CD14-positive monocyte (primary cell): ENCODE data around the gene VPS35L. TPM values are rescaled to one million over a fixed set of nuclear protein-coding genes. Genes with fewer than 3 reads are reported as not detected.
A peak's percentile ranks its signal among the peaks of the same experiment; 100 is the strongest.

ENCODE experiments used
- DNase-seq, 3 donors: peaks; one replicate each; pipeline ENCODE4 v3.0.0-alpha.2; 2011 to 2022
- H2AFZ ChIP-seq: 2 replicates; pipeline ENCODE4 v1.6.0; 2012; ENCODE audit warnings: mild to moderate bottlenecking, low read depth, low read length, inconsistent platforms; ENCODE audit not compliant: insufficient read depth, poor library complexity, severe bottlenecking
- H3K27ac ChIP-seq, 2 donors: 1 replicate in 1 of 2; 2 replicates in 1 of 2; pipeline ENCODE4 v1.5.1; 2012 to 2013; ENCODE audit warnings: low read length in 2 of 2, control low read depth in 1 of 2, inconsistent platforms in 1 of 2, low read depth in 1 of 2, mild to moderate bottlenecking in 1 of 2
- H3K27me3 ChIP-seq, 2 donors: one replicate each; pipeline versions ENCODE4 v1.6.0 to v1.6.1; 2011 to 2013; ENCODE audit warnings: low read length in 2 of 2; ENCODE audit not compliant: control insufficient read depth in 2 of 2, insufficient read depth in 2 of 2
- H3K36me3 ChIP-seq, 2 donors: replicated peaks in 1 of 2; 1 replicate in 1 of 2; 2 replicates in 1 of 2; pipeline versions ENCODE4 v1.5.1 to v1.6.1; 2012 to 2013; ENCODE audit warnings: low read length in 2 of 2, control low read depth in 1 of 2, inconsistent platforms in 1 of 2, mild to moderate bottlenecking in 1 of 2; ENCODE audit not compliant: insufficient read depth in 2 of 2, control insufficient read depth in 1 of 2
- H3K4me1 ChIP-seq, 2 donors: 1 replicate in 1 of 2; 2 replicates in 1 of 2; pipeline versions ENCODE4 v1.5.1 to v1.6.1; 2012 to 2013; ENCODE audit warnings: low read length in 2 of 2, control low read depth in 1 of 2, inconsistent platforms in 1 of 2, mild to moderate bottlenecking in 1 of 2, moderate library complexity in 1 of 2; ENCODE audit not compliant: insufficient read depth in 2 of 2, control insufficient read depth in 1 of 2
- H3K4me2 ChIP-seq: replicated peaks from 2 replicates; pipeline ENCODE3; 2012; ENCODE audit warnings: low read length, moderate library complexity, mild to moderate bottlenecking; ENCODE audit not compliant: poor library complexity, severe bottlenecking; ENCODE audit errors: extremely low read depth
- H3K4me3 ChIP-seq, 3 experiments: fragments of 200-600 bp in 1 of 3; sonication (generic) in 1 of 3; replicated peaks in 1 of 3; 1 replicate in 2 of 3; 2 replicates in 1 of 3; pipeline ENCODE4 v1.5.1; 2011 to 2013; ENCODE audit warnings: low read length in 3 of 3, mild to moderate bottlenecking in 3 of 3, control low read depth in 2 of 3, low read depth in 2 of 3, inconsistent platforms in 1 of 3, moderate library complexity in 1 of 3
- H3K79me2 ChIP-seq: 2 replicates; pipeline ENCODE4 v1.6.0; 2012; ENCODE audit warnings: mild to moderate bottlenecking, control low read depth, inconsistent platforms, low read length, moderate library complexity; ENCODE audit not compliant: insufficient read depth
- H3K9ac ChIP-seq: 2 replicates; pipeline ENCODE4 v1.6.0; 2017; ENCODE audit warnings: low read length, mild to moderate bottlenecking; ENCODE audit not compliant: insufficient read depth, poor library complexity, severe bottlenecking
- H3K9me3 ChIP-seq, 2 donors: replicated peaks in 1 of 2; 1 replicate in 1 of 2; 2 replicates in 1 of 2; pipeline versions ENCODE4 v1.5.1 to v1.6.1; 2012 to 2013; ENCODE audit warnings: low read length in 2 of 2, control low read depth in 1 of 2; ENCODE audit not compliant: control insufficient read depth in 1 of 2, insufficient read depth in 1 of 2
- H4K20me1 ChIP-seq: 2 replicates; pipeline ENCODE4 v1.6.0; 2012; ENCODE audit warnings: mild to moderate bottlenecking, low read length, control low read depth, moderate library complexity; ENCODE audit not compliant: insufficient read depth
- H3K27ac Mint-ChIP-seq, 7 donors: one replicate each; pipeline ENCODE4 v1.8.0; 2020; ENCODE audit warnings: mild to moderate bottlenecking in 7 of 7, mixed read lengths in 7 of 7, moderate library complexity in 6 of 7, inconsistent platforms in 2 of 7
- H3K27me3 Mint-ChIP-seq, 3 donors: one replicate each; pipeline ENCODE4 v1.8.0; 2021 to 2022; ENCODE audit warnings: low read depth in 3 of 3, mild to moderate bottlenecking in 3 of 3, mixed read lengths in 3 of 3, moderate library complexity in 3 of 3, inconsistent platforms in 1 of 3
- H3K36me3 Mint-ChIP-seq, 2 donors: one replicate each; pipeline ENCODE4 v1.8.0; 2020; ENCODE audit warnings: mixed read lengths in 2 of 2, inconsistent platforms in 1 of 2, mild to moderate bottlenecking in 1 of 2
- H3K4me1 Mint-ChIP-seq: one replicate; pipeline ENCODE4 v1.8.0; 2020; ENCODE audit warnings: mild to moderate bottlenecking, mixed read lengths
- H3K4me3 Mint-ChIP-seq, 2 donors: one replicate each; pipeline ENCODE4 v1.8.0; 2020; ENCODE audit warnings: mild to moderate bottlenecking in 2 of 2, mixed read lengths in 2 of 2, moderate library complexity in 1 of 2
- H3K9me3 Mint-ChIP-seq, 7 donors: one replicate each; pipeline ENCODE4 v1.8.0; 2020 to 2022; ENCODE audit warnings: mixed read lengths in 7 of 7, mild to moderate bottlenecking in 6 of 7, moderate library complexity in 6 of 7, inconsistent platforms in 2 of 7
- WGBS: methylation state at CpG from one replicate; pipeline ENCODE4 v1.1.5; 2013; ENCODE audit warnings: missing lambda C conversion rate; ENCODE audit not compliant: insufficient coverage; 5-methylcytosine and 5-hydroxymethylcytosine counted together
- intact Hi-C, 2 donors: fragments of 100-400 bp; cut with micrococcal nuclease; formaldehyde crosslinking; loops; one replicate each; pipeline versions ENCODE4 v1.15.0 to v1.15.1; 2023
- polyA minus RNA-seq: library from RNA; depleted of rRNA, polyadenylated mRNA; stranded (reverse); fragments of >200 nt; gene quantifications from 2 replicates; pipeline ENCODE4 v1.2.3, GENCODE V29; 2012
- polyA plus RNA-seq, 3 donors: library from polyadenylated mRNA; depleted of rRNA in 1 of 3; unstranded in 2 of 3; stranded (reverse) in 1 of 3; fragments of 300-500 nt in 2 of 3; fragments of >200 nt in 1 of 3; fragmentation: Illumina TruSeq in 2 of 3; gene quantifications; 1 replicate in 2 of 3; 2 replicates in 1 of 3; pipeline ENCODE4 v1.2.3, GENCODE V29; 2012 to 2021
- total RNA-seq, 12 experiments: library from RNA in 1 of 12; stranded (reverse) in 1 of 12; fragments of 120-200 nt in 1 of 12; gene quantifications; one replicate each; pipeline ENCODE4 v1.2.4 and lab custom pipeline; 2013 to 2026; ENCODE audit warnings: mixed read lengths in 6 of 12, inconsistent platforms in 1 of 12
- TF ChIP-seq, protein P1 (sequence below): fragments of 200-600 bp; IDR thresholded peaks from one replicate; pipeline ENCODE4 v1.8.0; 2022; ENCODE audit warnings: antibody characterized with exemption, mild to moderate bottlenecking

The VPS35L gene, protein sequence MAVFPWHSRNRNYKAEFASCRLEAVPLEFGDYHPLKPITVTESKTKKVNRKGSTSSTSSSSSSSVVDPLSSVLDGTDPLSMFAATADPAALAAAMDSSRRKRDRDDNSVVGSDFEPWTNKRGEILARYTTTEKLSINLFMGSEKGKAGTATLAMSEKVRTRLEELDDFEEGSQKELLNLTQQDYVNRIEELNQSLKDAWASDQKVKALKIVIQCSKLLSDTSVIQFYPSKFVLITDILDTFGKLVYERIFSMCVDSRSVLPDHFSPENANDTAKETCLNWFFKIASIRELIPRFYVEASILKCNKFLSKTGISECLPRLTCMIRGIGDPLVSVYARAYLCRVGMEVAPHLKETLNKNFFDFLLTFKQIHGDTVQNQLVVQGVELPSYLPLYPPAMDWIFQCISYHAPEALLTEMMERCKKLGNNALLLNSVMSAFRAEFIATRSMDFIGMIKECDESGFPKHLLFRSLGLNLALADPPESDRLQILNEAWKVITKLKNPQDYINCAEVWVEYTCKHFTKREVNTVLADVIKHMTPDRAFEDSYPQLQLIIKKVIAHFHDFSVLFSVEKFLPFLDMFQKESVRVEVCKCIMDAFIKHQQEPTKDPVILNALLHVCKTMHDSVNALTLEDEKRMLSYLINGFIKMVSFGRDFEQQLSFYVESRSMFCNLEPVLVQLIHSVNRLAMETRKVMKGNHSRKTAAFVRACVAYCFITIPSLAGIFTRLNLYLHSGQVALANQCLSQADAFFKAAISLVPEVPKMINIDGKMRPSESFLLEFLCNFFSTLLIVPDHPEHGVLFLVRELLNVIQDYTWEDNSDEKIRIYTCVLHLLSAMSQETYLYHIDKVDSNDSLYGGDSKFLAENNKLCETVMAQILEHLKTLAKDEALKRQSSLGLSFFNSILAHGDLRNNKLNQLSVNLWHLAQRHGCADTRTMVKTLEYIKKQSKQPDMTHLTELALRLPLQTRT
- total RNA-seq (2013), result 27.0 TPM
- polyA plus RNA-seq, result 10 to 100 TPM; 29.7 to 51.4 (median 48.8) TPM
- polyA minus RNA-seq, result 22.9 and 35.5 TPM in 2 replicates
- 22.0 to 53.7 (median 43.2) reads per million in 11 experiments for total RNA-seq (lab: John Stamatoyannopoulos, UW)

DNA sequence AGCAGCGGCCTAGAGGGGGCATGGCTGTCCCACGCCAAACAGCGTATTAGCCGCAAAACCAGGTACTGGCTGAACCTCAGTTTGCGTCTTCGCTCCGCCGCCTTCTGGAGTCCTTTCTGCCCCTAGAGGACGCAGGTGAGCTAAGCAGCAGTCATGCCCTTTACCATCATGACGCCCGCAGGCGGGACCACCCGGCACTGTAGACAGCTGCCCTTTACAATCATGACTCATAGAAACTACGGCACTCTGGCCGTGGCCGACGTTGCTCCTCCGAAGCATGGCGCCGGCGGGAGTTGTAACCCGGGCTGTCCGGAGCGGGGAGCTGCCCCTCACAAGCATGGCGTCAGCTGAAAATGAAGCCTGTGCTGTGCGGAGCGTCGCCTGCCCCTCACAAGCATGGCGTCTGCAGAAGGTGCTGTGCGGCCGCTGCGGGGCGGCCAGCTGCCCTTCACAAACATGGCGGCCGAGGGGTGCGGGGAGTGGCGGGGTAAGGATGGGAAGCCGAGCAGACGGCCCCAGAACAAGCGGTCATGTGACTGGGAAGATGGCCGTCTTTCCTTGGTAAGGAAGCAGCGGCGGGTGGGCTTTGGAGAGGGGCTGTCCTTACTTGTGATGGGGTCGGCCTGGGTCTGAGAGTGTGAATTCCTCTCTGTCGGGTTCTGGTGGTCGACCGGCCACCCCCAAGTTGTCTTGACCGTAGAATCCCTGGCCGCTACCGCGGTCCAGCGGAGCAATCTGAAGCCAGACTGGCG, at the start of gene VPS35L:
Gene VPS35L, plus strand, starts transcription at position 518 of the 752 bp plus-strand sequence. Its CDS starts 27 bp downstream, at position 545.
- TF ChIP-seq, protein P1, sequence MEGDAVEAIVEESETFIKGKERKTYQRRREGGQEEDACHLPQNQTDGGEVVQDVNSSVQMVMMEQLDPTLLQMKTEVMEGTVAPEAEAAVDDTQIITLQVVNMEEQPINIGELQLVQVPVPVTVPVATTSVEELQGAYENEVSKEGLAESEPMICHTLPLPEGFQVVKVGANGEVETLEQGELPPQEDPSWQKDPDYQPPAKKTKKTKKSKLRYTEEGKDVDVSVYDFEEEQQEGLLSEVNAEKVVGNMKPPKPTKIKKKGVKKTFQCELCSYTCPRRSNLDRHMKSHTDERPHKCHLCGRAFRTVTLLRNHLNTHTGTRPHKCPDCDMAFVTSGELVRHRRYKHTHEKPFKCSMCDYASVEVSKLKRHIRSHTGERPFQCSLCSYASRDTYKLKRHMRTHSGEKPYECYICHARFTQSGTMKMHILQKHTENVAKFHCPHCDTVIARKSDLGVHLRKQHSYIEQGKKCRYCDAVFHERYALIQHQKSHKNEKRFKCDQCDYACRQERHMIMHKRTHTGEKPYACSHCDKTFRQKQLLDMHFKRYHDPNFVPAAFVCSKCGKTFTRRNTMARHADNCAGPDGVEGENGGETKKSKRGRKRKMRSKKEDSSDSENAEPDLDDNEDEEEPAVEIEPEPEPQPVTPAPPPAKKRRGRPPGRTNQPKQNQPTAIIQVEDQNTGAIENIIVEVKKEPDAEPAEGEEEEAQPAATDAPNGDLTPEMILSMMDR, result peak; percentile 81
- Mint-ChIP-seq H3K27me3 (peaks cover 0 to 5% (median 3%) of the 10 kb centered on the region in 3 donors), H3K4me3 (peak within 1 kb of the TSS; percentile 86 to 95), H3K27ac (peak within 1 kb of the TSS; percentile 91 to 99 (median 97)), H3K36me3 (peaks cover 8 to 13% of the 10 kb centered on the region in 2 donors), H3K4me1 (peaks cover 13% of the 10 kb centered on the region), H3K9me3 (peaks cover 0 to 7% (median 2%) of the 10 kb centered on the region in 7 donors)
- H3K9me3 ChIP-seq, result no peaks in the 10 kb centered on the region
- under 1% methylated on average over 46 of the region's 53 CpGs for WGBS
- peaks cover 15% of the 10 kb centered on the region for H3K79me2 ChIP-seq
- peak within 1 kb of the TSS; percentile 69 to 89 (median 82) for H3K4me3 ChIP-seq
- intact Hi-C loops, result loop anchor here (1.0 to 10.0 kb wide), 7 partner anchors 32 to 751 kb away; partner anchors contain the start of genes CCP110 (in 2 of the 2), ARL6IP1 (in 1 of the 2), COQ7 (in 1 of the 2) and GDE1 (in 1 of the 2)
- peak within 1 kb of the TSS; percentile 92 for H3K9ac ChIP-seq
- peak; percentile 98 to 100 (median 99) for DNase-seq
- peaks cover 16 to 20% of the 10 kb centered on the region in 2 donors for H3K36me3 ChIP-seq
- H3K4me2 ChIP-seq, result peak within 1 kb of the TSS; percentile 84
- peak within 1 kb of the TSS; percentile 91 for H2AFZ ChIP-seq
- no peaks in the 10 kb centered on the region for H3K27me3 ChIP-seq
- H3K27ac ChIP-seq, result peak within 1 kb of the TSS; percentile 83 to 95
- H3K4me1 ChIP-seq, result peaks cover 14 to 19% of the 10 kb centered on the region in 2 donors
- no peaks in the 10 kb centered on the region for H4K20me1 ChIP-seq
